NCI-H2227 treated with DMSO at 0.1 percent for 48 hours (cell line): ENCODE results near the gene FUT1.
A peak's percentile ranks its signal among the peaks of the same experiment; 100 is the strongest.
"Not testable (repeated sequence)": the region's sequence is repeated elsewhere in the genome, so short reads cannot be mapped to it uniquely, and the experiment has no call there.

Source experiments
- DNase-seq: peaks from one replicate; lab custom pipeline; 2025; lab: John Stamatoyannopoulos, UW

FUT1 gene

GRCh38 chr19:48718106-48718505 is 34.3 kb downstream of the FUT1 start:
- DNase-seq, result not testable (repeated sequence)

DNA sequence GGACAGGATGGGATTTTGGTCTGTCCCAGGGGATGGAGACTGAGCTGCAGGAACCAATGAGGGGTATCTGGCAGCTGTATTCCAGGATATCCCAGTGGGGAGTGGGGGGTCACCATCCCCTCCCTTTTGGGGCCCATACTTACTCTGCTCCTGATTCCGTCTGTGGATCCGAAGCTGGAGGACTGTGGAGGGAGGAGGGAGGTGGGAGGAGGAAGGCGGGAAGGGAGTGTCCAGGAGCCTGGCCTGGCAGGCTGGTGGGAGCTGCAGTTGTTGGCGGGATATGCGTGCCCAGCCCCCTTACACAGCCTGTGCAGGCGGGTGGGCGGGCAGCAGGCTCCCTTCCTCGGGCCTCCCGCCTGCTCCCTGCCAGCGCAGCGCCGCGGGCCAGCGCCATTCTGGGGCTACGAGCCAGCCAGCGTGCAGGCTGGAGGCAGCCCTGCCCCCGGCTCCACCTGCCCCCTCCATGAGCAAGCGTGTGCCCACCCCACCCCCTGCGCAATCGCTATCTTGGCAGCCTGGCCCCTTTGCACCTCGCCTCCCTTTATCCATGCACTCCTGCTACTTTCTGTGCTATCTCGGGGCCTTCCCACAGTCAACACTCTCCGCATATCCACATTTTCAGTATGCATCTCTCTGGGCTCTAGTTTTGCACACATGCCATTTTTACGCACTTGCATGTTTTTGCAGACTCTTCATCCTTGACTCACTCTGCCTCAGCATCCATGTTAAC is 35.7 kb downstream of the FUT1 start:
- DNase-seq, result peak; percentile 74

DNA sequence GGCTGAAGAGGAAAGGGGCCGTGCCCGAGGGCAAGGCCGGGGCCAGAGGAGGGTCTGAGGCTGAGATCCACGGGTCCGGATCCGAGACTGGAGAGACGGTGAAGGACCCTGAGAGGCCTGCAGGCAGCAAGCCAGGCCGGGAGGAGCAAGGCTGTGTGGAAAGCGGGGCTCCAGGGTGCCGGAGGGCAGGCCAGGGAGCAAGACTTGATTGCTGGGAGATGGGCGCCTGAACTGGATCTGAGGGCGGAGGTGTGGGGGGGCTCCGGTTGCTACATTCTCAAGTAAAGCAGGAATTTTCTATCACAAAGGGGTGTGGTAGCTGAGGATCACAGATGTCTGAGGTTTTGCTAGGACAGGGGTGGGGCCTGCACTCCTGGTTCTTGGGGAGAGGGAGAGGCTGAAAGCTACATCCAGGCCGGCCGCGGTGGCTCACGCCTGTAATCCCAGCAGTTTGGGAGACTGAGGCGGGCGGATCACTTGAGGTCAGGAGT is 36.7 kb downstream of the FUT1 start:
- peak; percentile 17 for DNase-seq

GRCh38 chr19:48714759-48715675 is 37.4 kb downstream of the FUT1 start:
- no peak for DNase-seq

GRCh38 chr19:48713864-48714755 is 38.3 kb downstream of the FUT1 start:
- DNase-seq, result peak; percentile 98

GRCh38 chr19:48713041-48713863 is 39.2 kb downstream of the FUT1 start:
- DNase-seq, result no peak

DNA sequence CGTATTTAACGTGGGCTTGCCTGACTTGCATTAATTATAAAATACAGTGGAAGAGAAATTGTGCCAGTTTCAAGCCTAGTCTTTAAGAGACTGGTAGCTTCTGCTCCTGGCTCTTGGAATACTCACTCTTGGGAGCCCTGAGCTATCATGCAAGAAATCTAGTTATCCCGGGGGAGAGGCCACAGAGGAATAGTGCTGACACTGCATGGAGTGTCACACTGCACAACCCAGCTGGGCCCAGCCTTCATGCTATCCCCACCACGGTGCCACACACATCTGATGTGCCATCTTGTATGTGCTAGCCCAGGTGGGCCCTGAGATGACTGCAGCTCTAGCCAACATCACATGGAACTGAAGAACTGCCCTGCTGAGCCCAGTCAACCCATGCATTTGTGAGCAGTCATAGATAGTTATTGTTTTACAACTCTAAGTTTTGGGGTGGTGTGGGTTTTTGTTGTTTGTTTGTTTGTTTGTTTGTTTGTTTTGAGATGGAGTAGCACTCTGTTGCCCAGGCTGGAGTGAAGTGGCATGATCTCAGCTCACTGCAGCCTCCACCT is 41.3 kb downstream of the FUT1 start:
- no peak for DNase-seq

DNA sequence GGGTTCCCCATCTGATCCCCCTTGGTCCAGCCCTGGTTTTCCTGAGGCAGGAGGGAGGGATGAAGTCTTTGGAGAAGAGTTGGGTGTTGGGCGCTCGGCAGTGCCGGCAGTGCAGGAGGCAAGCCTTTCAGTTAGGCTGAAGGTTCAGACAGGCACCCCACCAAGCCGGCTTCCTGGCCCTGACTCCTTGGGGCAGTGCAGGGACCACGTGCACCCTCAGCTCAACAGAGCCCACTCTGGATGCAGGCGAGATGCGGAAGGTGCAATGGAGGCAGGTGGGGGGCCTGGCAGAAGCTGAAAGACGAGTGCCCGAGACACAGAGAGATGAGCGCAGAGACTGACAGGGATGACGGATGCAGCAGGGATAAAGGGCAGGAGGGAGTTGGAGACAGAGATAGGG is 44.0 kb downstream of the FUT1 start:
- no peak for DNase-seq

DNA sequence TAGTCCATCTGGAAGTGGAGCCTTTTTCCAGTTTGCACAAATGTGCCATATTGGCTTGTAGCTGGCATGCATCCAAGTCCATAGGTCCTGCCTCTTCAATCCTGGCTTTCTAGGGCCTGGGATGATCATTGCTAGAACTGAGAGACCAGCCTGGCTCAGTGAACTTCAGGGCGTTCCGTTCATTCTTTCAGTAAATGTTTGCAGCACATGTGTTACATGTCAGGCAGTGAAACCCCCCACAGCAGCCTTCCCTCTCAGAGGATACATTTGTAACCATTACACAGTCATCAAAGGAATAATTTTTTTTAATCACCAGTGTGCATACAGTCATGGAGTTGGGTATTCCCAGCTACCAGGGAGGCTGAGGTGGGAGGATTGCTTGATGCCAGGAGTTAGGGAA is 47.0 kb downstream of the FUT1 start:
- DNase-seq, result no peak

DNA sequence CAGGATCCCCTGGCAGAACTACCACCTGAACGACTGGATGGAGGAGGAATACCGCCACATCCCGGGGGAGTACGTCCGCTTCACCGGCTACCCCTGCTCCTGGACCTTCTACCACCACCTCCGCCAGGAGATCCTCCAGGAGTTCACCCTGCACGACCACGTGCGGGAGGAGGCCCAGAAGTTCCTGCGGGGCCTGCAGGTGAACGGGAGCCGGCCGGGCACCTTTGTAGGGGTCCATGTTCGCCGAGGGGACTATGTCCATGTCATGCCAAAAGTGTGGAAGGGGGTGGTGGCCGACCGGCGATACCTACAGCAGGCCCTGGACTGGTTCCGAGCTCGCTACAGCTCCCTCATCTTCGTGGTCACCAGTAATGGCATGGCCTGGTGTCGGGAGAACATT is 49.1 kb downstream of the FUT1 start:
- no peak for DNase-seq

- no peak for DNase-seq
Observed at GRCh38 chr19:48702701-48703100, 49.7 kb downstream of the FUT1 start.

- DNase-seq, result no peak
Observed at GRCh38 chr19:48698046-48698445, 54.4 kb downstream of the FUT1 start.
